SK-N-SH (cell line): ENCODE measurements around the gene PDK2. TPM values are rescaled to one million over a fixed set of nuclear protein-coding genes. Genes with fewer than 3 reads are reported as not detected.

Source experiments
- CTCF ChIA-PET: fragments of 300-600, 350-600 bp; formaldehyde crosslinking; extraction: SDS; loops from one replicate; lab custom pipeline; 2021; lab: Yijun Ruan, JAX
- POLR2A ChIA-PET: fragments of 350-600 bp; sonication (Branson Sonifier 250); formaldehyde crosslinking; extraction: SDS; loops from one replicate; lab custom pipeline; 2020; ENCODE audit warnings: antibody characterized with exemption, inconsistent platforms; lab: Yijun Ruan, JAX
- DNase-seq: peaks from one replicate; pipeline ENCODE4 v3.0.0; 2012
- H2AFZ ChIP-seq: fragments of 200-600 bp; sonication (generic); 2 replicates; pipeline ENCODE4 v1.8.1; 2016; ENCODE audit warnings: antibody characterized with exemption, mild to moderate bottlenecking, low read depth
- H3F3A ChIP-seq: fragments of 200-600 bp; sonication (generic); replicated peaks from 2 replicates; pipeline ENCODE3; 2016; ENCODE audit warnings: antibody characterized with exemption, mild to moderate bottlenecking; ENCODE audit not compliant: insufficient read depth
- H3K27ac ChIP-seq, 2 experiments: fragments of 200-500 bp in 1 of 2; fragments of 200-600 bp in 1 of 2; sonication (Bioruptor generic) in 1 of 2; sonication (generic), shearing (Covaris generic) in 1 of 2; 2 replicates each; pipeline versions ENCODE4 v1.5.1 to v1.6.1; 2014 to 2016; ENCODE audit warnings: low read depth in 2 of 2, inconsistent platforms in 1 of 2, low read length in 1 of 2, mild to moderate bottlenecking in 1 of 2, mixed read lengths in 1 of 2
- H3K27me3 ChIP-seq: fragments of 200-600 bp; sonication (generic), shearing (Covaris generic); 2 replicates; pipeline ENCODE4 v1.6.1; 2016; ENCODE audit warnings: mixed run types; ENCODE audit not compliant: insufficient read depth
- H3K36me3 ChIP-seq, 2 experiments: fragments of 200-500 bp in 1 of 2; fragments of 200-600 bp in 1 of 2; sonication (Bioruptor generic) in 1 of 2; sonication (generic) in 1 of 2; replicated peaks in 1 of 2; 2 replicates each; pipeline versions ENCODE3 to v1.5.1; 2014 to 2016; ENCODE audit warnings: low read length in 1 of 2, mild to moderate bottlenecking in 1 of 2; ENCODE audit not compliant: insufficient read depth in 2 of 2, control insufficient read depth in 1 of 2
- H3K4me1 ChIP-seq, 2 experiments: fragments of 200-500 bp in 1 of 2; fragments of 200-600 bp in 1 of 2; sonication (Bioruptor generic) in 1 of 2; sonication (generic), shearing (Covaris generic) in 1 of 2; 2 replicates each; pipeline versions ENCODE4 v1.5.1 to v1.6.1; 2014 to 2016; ENCODE audit warnings: low read depth in 1 of 2, low read length in 1 of 2, mixed run types in 1 of 2; ENCODE audit not compliant: insufficient read depth in 2 of 2, control insufficient read depth in 1 of 2
- H3K4me2 ChIP-seq: fragments of 200-600 bp; sonication (generic), shearing (Covaris generic); 2 replicates; pipeline ENCODE4 v1.6.1; 2017; ENCODE audit warnings: mixed run types
- H3K4me3 ChIP-seq, 2 experiments: fragments of 200-500 bp in 1 of 2; fragments of 200-600 bp in 1 of 2; sonication (Bioruptor generic) in 1 of 2; sonication (generic), shearing (Covaris generic) in 1 of 2; 2 replicates each; pipeline versions ENCODE4 v1.5.1 to v1.8.1; 2014 to 2016; ENCODE audit warnings: low read depth in 2 of 2, inconsistent platforms in 1 of 2, low read length in 1 of 2, mild to moderate bottlenecking in 1 of 2, mixed read lengths in 1 of 2, moderate library complexity in 1 of 2
- H3K79me2 ChIP-seq: fragments of 200-600 bp; sonication (generic); 2 replicates; pipeline ENCODE4 v1.8.1; 2017; ENCODE audit warnings: mild to moderate bottlenecking; ENCODE audit not compliant: insufficient read depth
- H3K9ac ChIP-seq: fragments of 200-600 bp; sonication (generic); 2 replicates; pipeline ENCODE4 v1.6.1; 2017; ENCODE audit warnings: mixed run types
- H3K9me2 ChIP-seq: fragments of 200-600 bp; sonication (generic); 2 replicates; pipeline ENCODE4 v1.6.1; 2017; ENCODE audit warnings: mixed run types
- H3K9me3 ChIP-seq: fragments of 200-600 bp; sonication (generic); 2 replicates; pipeline ENCODE4 v1.6.1; 2017; ENCODE audit warnings: mixed run types, mild to moderate bottlenecking, moderate library complexity
- H4K20me1 ChIP-seq: fragments of 200-600 bp; sonication (generic); 2 replicates; pipeline ENCODE4 v1.6.1; 2017; ENCODE audit warnings: mild to moderate bottlenecking, mixed run types; ENCODE audit not compliant: insufficient read depth
- CHD2 ChIP-seq: fragments of 150-350 bp; IDR thresholded peaks from 2 replicates; pipeline ENCODE4 v1.6.1; 2018; ENCODE audit warnings: low read length; ENCODE audit not compliant: partially characterized antibody
- EZH2phosphoT487 ChIP-seq: fragments of 200-600 bp; sonication (generic); IDR thresholded peaks from 2 replicates; pipeline ENCODE4 v1.6.1; 2017; ENCODE audit warnings: low read depth, mixed run types, mild to moderate bottlenecking, antibody characterized with exemption, moderate library complexity, borderline replicate concordance
- FOSL2 ChIP-seq: IDR thresholded peaks from 2 replicates; pipeline ENCODE4 v1.4.0; 2012; ENCODE audit warnings: low read depth, mild to moderate bottlenecking, moderate library complexity, borderline replicate concordance
- FOXJ3 ChIP-seq: sonication (generic); formaldehyde crosslinking; IDR thresholded peaks from 2 replicates; pipeline ENCODE4 v1.5.1; 2020; ENCODE audit warnings: mild to moderate bottlenecking, missing genetic modification reagents
- FOXM1 ChIP-seq: IDR thresholded peaks from 2 replicates; pipeline ENCODE4 v1.4.0; 2012; ENCODE audit warnings: low read depth, mild to moderate bottlenecking
- IRF3 ChIP-seq: fragments of 150-350 bp; IDR thresholded peaks from 2 replicates; pipeline ENCODE4 v1.6.1; 2016; ENCODE audit warnings: mild to moderate bottlenecking, low read depth, low read length
- MXI1 ChIP-seq: IDR thresholded peaks from 2 replicates; pipeline ENCODE4 v1.6.1; 2012; ENCODE audit warnings: mild to moderate bottlenecking, low read depth, low read length, improper control_type of control experiment
- NRF1 ChIP-seq: IDR thresholded peaks from 2 replicates; pipeline ENCODE4 v1.6.1; 2012; ENCODE audit warnings: low read depth, mild to moderate bottlenecking, low read length
- REST ChIP-seq: IDR thresholded peaks from 2 replicates; pipeline ENCODE4 v1.6.1; 2012; ENCODE audit warnings: mild to moderate bottlenecking, low read depth, low read length, moderate library complexity
- RFX5 ChIP-seq: IDR thresholded peaks from 2 replicates; pipeline ENCODE4 v1.6.1; 2012; ENCODE audit warnings: mild to moderate bottlenecking, improper control_type of control experiment, low read length
- TAF1 ChIP-seq: IDR thresholded peaks from 2 replicates; pipeline ENCODE4 v1.6.1; 2012; ENCODE audit warnings: low read depth, mild to moderate bottlenecking, low read length, moderate library complexity, borderline replicate concordance
- TEAD4 ChIP-seq: IDR thresholded peaks from 2 replicates; pipeline ENCODE4 v1.4.0; 2012; ENCODE audit warnings: mild to moderate bottlenecking, borderline replicate concordance; ENCODE audit not compliant: insufficient read depth
- WGBS: methylation state at CpG from one replicate; pipeline ENCODE4 v1.1.6; 2017; ENCODE audit warnings: low lambda C conversion rate; 5-methylcytosine and 5-hydroxymethylcytosine counted together
- polyA plus RNA-seq, 3 experiments: library from polyadenylated mRNA; depleted of rRNA; stranded (reverse); fragments of >200 nt; gene quantifications; 2 replicates each; pipeline ENCODE4 v1.2.3, GENCODE V29; 2012
- TF ChIP-seq, protein P1 (sequence below): IDR thresholded peaks from 2 replicates; pipeline ENCODE4; 2012
- TF ChIP-seq, protein P2 (sequence below): fragments of 150-350 bp; IDR thresholded peaks from 2 replicates; pipeline ENCODE4 v1.6.1; 2017; ENCODE audit warnings: antibody characterized with exemption, low read length, low read depth, borderline replicate concordance

The PDK2 gene
- polyA plus RNA-seq, 1 of the 3 experiments (the other 2 are of a cell fraction) = 124 TPM

GRCh38 chr17:50155115-50155819 is 60.1 kb downstream of the PDK2 start:
- H3K9ac ChIP-seq = no peak overlapping the region; the same call in 1 of the 2 replicates
- no peaks in the 10 kb centered on the region for H4K20me1 ChIP-seq
- 85% methylated on average over 8 of the region's 8 CpGs for WGBS
- H3K4me2 ChIP-seq = peak overlapping the region; percentile 36; the same call in 1 of the 2 replicates
- no peak for DNase-seq
- peaks cover 23 to 34% of the 10 kb centered on the region in 2 experiments; a peak in 3 of 4 replicates for H3K4me1 ChIP-seq
- no peaks in the 10 kb centered on the region for H3K27me3 ChIP-seq
- POLR2A ChIA-PET = no interaction called here
- H2AFZ ChIP-seq = peak overlapping the region; percentile 44
- H3K36me3 ChIP-seq = no peaks in the 10 kb centered on the region
- H3K27ac ChIP-seq = no peak overlapping the region
- CTCF ChIA-PET = interaction anchor here (1.4 to 12.8 kb wide), 6 partner anchors 9 to 61 kb away, joined by 5 to 169 read pairs (median 13); partner anchors contain the start of gene COL1A1
- H3F3A ChIP-seq = peaks cover 29% of the 10 kb centered on the region
- H3K9me3 ChIP-seq = no peaks in the 10 kb centered on the region
- H3K4me3 ChIP-seq = no peak overlapping the region
- H3K9me2 ChIP-seq = no peaks in the 10 kb centered on the region
- TF ChIP-seq IRF3 (no peak), TEAD4 (no peak), REST (no peak), RFX5 (no peak), MXI1 (no peak), EZH2phosphoT487 (no peak)
- TF ChIP-seq, protein P1, sequence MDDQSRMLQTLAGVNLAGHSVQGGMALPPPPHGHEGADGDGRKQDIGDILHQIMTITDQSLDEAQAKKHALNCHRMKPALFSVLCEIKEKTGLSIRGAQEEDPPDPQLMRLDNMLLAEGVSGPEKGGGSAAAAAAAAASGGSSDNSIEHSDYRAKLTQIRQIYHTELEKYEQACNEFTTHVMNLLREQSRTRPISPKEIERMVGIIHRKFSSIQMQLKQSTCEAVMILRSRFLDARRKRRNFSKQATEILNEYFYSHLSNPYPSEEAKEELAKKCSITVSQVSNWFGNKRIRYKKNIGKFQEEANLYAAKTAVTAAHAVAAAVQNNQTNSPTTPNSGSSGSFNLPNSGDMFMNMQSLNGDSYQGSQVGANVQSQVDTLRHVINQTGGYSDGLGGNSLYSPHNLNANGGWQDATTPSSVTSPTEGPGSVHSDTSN = no peak
- TF ChIP-seq, all 33 proteins: peak for 0
- H3K79me2 ChIP-seq = peaks cover 5% of the 10 kb centered on the region

DNA sequence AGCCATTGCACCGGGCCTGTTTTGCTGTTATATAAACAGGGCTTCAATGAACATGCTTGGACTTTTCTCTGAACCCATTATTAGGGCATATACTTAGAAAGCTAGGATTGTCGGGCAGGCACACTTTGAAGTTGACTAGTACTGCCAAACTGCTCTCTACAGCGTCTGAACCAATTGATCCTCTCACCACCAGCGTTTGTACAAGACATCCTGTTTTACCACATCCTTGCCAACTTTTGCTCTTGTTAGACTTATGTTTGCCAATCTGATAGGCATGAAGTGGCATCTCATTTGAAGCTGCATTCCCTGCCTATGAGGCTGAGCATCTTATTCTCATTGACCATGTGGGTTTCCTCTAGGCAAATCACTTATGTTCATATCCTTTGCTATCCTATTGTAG is 62.7 kb downstream of the PDK2 start:
- Histone ChIP-seq H3K27me3 (no peaks in the 10 kb centered on the region), H3K9me3 (no peaks in the 10 kb centered on the region), H3K4me1 (peaks cover 19 to 30% of the 10 kb centered on the region in 2 experiments; a peak in 3 of 4 replicates), H3K4me2 (no peak overlapping the region), H2AFZ (no peak overlapping the region), H3K9me2 (no peaks in the 10 kb centered on the region), H3K9ac (no peak overlapping the region), H3K4me3 (no peak overlapping the region), H3K36me3 (no peaks in the 10 kb centered on the region), H4K20me1 (no peaks in the 10 kb centered on the region), H3F3A (peaks cover 24% of the 10 kb centered on the region), H3K27ac (no peak overlapping the region), H3K79me2 (no peaks in the 10 kb centered on the region)
- ChIA-PET POLR2A (no interaction called here), CTCF (interaction anchor here (1.1 to 1.9 kb wide), 6 partner anchors 12 to 64 kb away, joined by 3 to 9 read pairs (median 4); no protein-coding TSS in a partner anchor)
- WGBS = 82% methylated on average over 4 of the region's 4 CpGs
- no peak for DNase-seq
- TF ChIP-seq MXI1 (no peak), IRF3 (no peak), FOXM1 (no peak), FOSL2 (no peak), TAF1 (no peak), FOXJ3 (CRISPR knock-in tag) (no peak), CHD2 (no peak), EZH2phosphoT487 (no peak), NRF1 (no peak)
- TF ChIP-seq, protein P1 = no peak
- TF ChIP-seq, protein P2, sequence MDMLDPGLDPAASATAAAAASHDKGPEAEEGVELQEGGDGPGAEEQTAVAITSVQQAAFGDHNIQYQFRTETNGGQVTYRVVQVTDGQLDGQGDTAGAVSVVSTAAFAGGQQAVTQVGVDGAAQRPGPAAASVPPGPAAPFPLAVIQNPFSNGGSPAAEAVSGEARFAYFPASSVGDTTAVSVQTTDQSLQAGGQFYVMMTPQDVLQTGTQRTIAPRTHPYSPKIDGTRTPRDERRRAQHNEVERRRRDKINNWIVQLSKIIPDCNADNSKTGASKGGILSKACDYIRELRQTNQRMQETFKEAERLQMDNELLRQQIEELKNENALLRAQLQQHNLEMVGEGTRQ = no peak
